Thymus (tissue), 11 donors: ENCODE data around the gene ALDH1L1. TPM values are rescaled to one million over a fixed set of nuclear protein-coding genes. Genes with fewer than 3 reads are reported as not detected.

Experiments used
- DNase-seq, 9 donors: peaks; one replicate each; pipeline ENCODE4 v3.0.0-alpha.2; 2013; ENCODE audit warnings: low spot score in 9 of 9, low read depth in 6 of 9, missing footprints in 1 of 9
- H3K27ac ChIP-seq, 2 donors: one replicate each; pipeline ENCODE4 v1.5.1; 2013; ENCODE audit warnings: control low read depth in 1 of 2, low read depth in 1 of 2, low read length in 1 of 2, mild to moderate bottlenecking in 1 of 2, moderate library complexity in 1 of 2
- H3K27me3 ChIP-seq, 2 donors: one replicate each; pipeline ENCODE4 v1.5.1; 2013; ENCODE audit warnings: low read length in 1 of 2; ENCODE audit not compliant: control insufficient read depth in 2 of 2, insufficient read depth in 1 of 2
- H3K36me3 ChIP-seq, 2 donors: one replicate each; pipeline ENCODE4 v1.5.1; 2013; ENCODE audit warnings: low read length in 1 of 2, mild to moderate bottlenecking in 1 of 2, moderate library complexity in 1 of 2; ENCODE audit not compliant: control insufficient read depth in 2 of 2, insufficient read depth in 2 of 2
- H3K4me1 ChIP-seq, 2 donors: one replicate each; pipeline ENCODE4 v1.5.1; 2013; ENCODE audit warnings: low read length in 2 of 2; ENCODE audit not compliant: control insufficient read depth in 2 of 2, insufficient read depth in 2 of 2
- H3K4me3 ChIP-seq, 2 donors: one replicate each; pipeline ENCODE4 v1.5.1; 2013; ENCODE audit warnings: low read length in 2 of 2, control low read depth in 1 of 2, mild to moderate bottlenecking in 1 of 2
- H3K9me3 ChIP-seq, 2 donors: one replicate each; pipeline ENCODE4 v1.5.1; 2013; ENCODE audit warnings: low read length in 1 of 2, mild to moderate bottlenecking in 1 of 2; ENCODE audit not compliant: control insufficient read depth in 2 of 2, insufficient read depth in 1 of 2
- WGBS: extraction: QIAGEN DNeasy Blood & Tissue Kit; methylation state at CpG from one replicate; pipeline ENCODE4 v1.1.7; 2013; 5-methylcytosine and 5-hydroxymethylcytosine counted together
- polyA plus RNA-seq: library from polyadenylated mRNA; stranded (reverse); fragments of 200-250 nt; gene quantifications from one replicate; pipeline ENCODE4 v1.2.3, GENCODE V29; 2013
- total RNA-seq: library from RNA; stranded (reverse); fragments of 120-200 nt; gene quantifications from one replicate; pipeline ENCODE4 v1.2.4, GENCODE V29; 2013
- donor health status: healthy.

The ALDH1L1 gene
- total and polyA plus RNA-seq, 2 donors: 0.85 to 15.6 TPM

DNA sequence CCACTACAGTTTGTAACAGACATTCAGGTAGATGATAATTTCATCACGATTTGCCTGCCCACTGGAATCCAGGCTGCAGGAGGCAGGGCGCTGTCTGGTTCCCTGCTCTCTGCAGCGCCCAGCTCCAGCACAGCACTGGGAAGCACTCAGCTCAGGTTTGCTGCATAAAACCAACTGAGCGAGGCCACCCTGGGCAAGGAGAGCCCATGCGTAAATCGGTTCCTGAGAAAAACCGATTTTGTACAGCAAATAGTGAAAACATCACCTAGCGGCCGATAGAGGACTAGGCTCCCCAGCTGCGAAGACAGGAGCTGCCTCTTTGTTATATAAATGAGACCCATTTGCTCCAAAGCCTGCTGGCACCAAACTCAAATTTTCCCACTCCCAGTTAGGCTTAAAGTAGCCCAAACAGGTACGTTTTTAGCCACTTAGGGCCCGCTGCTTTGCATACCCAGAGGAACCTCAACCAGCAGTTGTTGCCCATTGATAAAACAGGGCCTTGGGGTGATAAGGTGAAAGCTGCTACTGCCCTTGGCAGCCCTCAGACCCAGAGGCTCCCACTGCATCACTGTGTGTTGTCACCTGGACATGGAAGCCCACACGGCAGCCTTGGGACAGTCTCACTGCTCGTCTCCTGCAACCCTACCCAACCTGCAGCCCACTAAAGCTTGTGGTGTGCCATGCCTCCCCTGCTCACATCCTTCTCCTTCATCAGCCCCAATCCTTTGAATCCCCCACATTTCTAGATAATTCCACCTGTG is 47.5 kb downstream of the ALDH1L1 start:
- Histone ChIP-seq H3K4me1 (no peaks in the 10 kb centered on the region), H3K27me3 (peaks cover 0 to 15% of the 10 kb centered on the region in 2 donors), H3K4me3 (no peak overlapping the region), H3K27ac (no peak overlapping the region), H3K9me3 (no peaks in the 10 kb centered on the region), H3K36me3 (no peaks in the 10 kb centered on the region)
- WGBS: 88% methylated on average over 14 of the region's 14 CpGs
- no peak for DNase-seq

DNA sequence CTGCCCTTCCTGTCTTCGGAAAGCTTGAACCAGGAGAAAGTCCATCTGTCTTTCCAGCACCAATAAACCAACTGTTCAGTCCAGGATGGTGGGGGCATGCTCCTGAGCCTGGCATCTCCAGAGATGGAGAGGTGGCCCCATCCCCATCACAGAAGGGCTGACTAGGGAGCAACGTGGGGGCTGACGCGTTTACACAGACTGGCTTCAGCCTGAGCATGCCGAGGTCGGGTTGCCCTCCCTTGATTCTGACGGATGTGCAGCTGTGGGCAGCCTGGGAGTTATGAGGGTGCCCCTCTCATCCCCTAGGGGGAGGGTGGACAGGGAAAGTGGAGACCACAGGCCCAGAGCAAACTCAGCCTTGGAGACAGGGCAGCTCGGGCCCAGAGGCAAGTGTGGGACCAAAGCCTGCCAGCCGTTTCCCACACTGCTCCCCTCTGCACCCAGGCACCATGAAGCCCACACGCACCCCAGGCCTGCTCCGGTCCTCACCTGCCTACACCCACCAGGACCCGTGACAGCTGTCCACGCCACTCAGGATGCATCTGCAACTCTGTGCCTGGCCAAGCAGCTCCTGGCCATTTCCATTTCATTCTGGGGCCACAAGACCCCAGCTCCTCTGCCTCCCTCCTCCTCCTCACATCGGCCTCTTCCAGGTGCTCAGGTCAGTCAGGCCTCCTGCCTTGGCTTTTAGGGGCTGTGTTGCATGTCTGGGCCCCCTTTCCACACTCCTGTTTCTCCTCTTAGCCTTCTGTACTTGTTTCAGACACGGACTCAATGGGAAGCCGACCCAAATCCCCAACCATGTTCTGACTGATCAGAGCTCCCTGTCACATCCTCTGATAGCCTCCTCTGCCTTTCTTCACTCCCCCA is 48.3 kb downstream of the ALDH1L1 start:
- Histone ChIP-seq H3K9me3 (no peaks in the 10 kb centered on the region), H3K4me3 (no peak overlapping the region), H3K4me1 (no peaks in the 10 kb centered on the region), H3K27ac (no peak overlapping the region), H3K36me3 (no peaks in the 10 kb centered on the region), H3K27me3 (peaks cover 0 to 15% of the 10 kb centered on the region in 2 donors)
- DNase-seq: no peak
- WGBS: 89% methylated on average over 16 of the region's 16 CpGs

DNA sequence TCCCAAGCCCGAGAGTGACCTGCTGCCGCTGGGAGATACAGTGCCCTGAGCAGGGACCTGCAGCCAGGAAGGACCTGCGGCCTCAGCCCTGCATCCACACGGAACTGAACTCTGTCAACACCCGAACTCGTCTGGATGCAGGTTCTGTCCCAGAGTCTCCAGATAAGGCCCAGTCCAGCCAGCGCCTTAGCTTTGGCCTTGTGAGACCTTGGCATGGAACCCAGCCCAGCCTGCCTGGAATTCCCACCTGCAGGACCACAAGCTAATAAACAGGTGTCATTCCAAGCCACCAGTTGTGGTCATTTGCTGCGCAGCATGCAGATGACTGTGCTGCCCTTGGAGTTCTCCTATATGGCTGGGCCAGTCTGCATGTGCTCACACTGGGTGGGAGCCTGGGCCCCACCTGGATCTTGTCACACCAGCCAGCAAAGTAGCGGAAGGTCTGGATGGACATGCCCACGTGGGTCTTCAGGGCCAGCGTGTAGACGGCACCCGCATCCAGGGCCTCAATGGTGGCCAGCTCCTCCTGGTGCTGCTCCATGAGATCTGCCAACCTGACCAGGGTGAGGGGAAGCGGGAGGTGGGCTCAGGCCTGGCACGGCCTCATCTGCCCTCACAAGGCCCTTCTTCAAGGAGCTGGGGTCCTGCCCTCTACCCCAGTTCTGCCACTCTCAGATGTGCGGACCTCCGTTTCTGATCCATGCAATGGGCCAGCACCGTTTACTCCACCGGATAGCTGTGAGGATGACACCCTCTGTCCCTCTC is 49.2 kb downstream of the ALDH1L1 start:
- Histone ChIP-seq H3K27ac (no peak overlapping the region), H3K4me3 (no peak overlapping the region), H3K9me3 (no peaks in the 10 kb centered on the region), H3K4me1 (no peaks in the 10 kb centered on the region), H3K36me3 (no peaks in the 10 kb centered on the region), H3K27me3 (peaks cover 0 to 15% of the 10 kb centered on the region in 2 donors)
- 93% methylated on average over 19 of the region's 19 CpGs for WGBS
- DNase-seq: no peak

DNA sequence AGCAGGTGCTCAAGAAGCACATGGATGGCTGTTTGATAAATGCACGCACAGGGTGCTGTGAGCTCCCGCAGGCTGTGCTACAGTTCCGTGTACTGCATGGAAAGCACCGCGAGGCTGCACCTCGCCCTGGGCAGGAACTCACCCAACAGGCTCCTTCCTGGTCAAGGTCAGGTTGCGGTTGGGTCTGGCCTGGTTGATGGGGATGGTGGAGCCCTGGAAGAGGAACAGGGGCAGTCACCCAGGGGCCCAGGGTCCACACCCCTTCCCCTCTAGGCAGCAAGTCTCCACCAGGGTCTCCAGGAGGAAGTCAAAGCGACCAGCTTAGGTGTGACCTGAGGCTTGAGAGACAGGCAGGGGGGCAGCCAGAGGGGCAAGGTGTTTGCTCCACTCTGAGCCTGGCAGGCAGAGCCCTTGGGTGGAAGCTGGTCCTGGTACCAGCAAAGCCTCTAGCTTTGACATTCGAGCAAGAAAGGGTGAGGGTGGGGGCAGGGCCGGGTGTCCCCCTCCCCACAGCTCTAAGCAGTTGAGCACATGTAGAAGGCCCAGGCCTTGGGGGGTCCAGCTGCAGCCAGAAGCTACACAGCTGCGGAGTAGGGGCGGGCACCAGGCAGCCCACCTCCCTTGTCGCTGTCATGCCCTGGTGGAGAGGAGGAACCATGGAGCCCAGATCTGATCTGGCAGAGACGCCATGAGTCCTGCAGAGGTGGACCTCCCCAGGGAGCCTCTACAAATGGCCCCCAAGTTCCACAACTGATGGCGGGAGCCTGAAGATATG is 50.1 kb downstream of the ALDH1L1 start:
- Histone ChIP-seq H3K27ac (no peak overlapping the region), H3K27me3 (peaks cover 0 to 14% of the 10 kb centered on the region in 2 donors), H3K36me3 (no peaks in the 10 kb centered on the region), H3K4me3 (no peak overlapping the region), H3K9me3 (no peaks in the 10 kb centered on the region), H3K4me1 (no peaks in the 10 kb centered on the region)
- no peak for DNase-seq
- 71% methylated on average over 15 of the region's 15 CpGs for WGBS

DNA sequence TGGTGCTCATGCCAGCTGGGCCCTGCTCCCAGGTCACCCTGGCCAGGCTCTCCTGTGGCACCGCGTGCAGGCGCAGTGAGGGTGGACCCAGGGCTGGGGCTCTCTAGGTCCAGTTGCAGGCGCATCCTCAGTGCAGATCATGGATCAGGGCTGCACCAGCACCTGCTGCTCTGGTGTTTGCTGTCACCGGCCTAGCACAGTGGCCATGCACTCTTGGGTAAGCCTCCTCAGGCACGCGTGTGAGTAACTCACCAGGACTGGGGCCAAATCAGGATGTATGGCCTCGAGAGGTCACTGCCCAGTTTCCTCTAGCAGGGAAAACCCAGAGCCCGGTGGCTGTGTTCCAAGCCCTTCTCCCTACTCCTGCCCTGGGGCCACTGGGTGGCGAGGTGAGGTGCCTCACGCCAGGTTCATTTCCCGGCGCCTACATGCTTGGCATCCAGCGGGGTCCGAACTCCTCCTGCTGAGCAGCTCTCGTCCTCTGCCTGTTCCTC is 50.9 kb downstream of the ALDH1L1 start:
- Histone ChIP-seq H3K27ac (no peak overlapping the region), H3K27me3 (peaks cover 0 to 12% of the 10 kb centered on the region in 2 donors), H3K4me3 (no peak overlapping the region), H3K36me3 (no peaks in the 10 kb centered on the region), H3K4me1 (no peaks in the 10 kb centered on the region), H3K9me3 (no peaks in the 10 kb centered on the region)
- DNase-seq: no peak
- WGBS: 73% methylated on average over 16 of the region's 16 CpGs

DNA sequence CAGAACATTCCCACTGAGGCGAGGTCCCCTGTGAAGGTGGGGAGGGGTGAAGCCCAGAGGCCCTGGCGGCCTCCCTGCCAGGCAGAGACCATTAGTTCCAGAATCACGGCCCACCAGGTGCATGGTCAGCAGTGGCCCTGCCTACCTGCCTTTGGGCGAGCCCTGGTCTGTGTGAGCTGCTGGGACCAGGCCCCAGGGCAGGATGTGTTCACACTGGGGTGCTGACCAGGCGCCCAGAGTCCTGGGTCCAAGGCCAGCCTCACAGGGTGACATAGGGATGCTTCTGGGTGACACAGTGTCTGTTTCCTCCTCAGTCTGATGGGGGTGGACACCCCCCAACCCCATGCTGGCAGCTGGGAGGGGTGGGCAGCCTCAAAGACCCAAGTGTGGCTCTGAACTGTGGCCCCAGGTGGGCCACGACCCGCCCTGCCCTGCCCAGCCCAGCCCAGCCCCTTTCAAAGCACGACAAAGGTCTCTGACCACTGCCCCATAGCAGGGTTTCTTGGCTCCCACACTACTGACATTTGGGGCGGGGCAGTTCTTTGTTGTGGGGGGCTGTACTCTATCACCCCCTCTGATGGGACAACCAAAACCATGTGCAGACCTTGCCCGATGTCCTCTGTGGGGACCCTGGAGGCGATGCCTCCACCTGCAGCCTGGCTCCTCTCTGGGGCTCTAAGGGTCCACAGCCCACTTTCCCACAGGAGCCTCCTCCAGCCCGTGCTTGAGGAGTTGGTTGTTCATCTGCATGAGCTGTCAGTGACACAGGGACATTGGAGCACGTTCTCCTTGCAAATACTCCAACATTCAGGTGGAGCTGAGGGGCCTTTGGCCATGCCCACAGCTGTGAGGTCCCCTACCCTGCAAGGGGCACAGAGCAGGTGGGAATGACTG is 51.6 kb downstream of the ALDH1L1 start:
- no peak overlapping the region for H3K27ac ChIP-seq
- DNase-seq: no peak
- 93% methylated on average over 13 of the region's 13 CpGs for WGBS
- no peaks in the 10 kb centered on the region for H3K9me3 ChIP-seq
- no peaks in the 10 kb centered on the region for H3K4me1 ChIP-seq
- H3K27me3 ChIP-seq: peaks cover 0 to 14% of the 10 kb centered on the region in 2 donors
- no peak overlapping the region for H3K4me3 ChIP-seq
- H3K36me3 ChIP-seq: no peaks in the 10 kb centered on the region

DNA sequence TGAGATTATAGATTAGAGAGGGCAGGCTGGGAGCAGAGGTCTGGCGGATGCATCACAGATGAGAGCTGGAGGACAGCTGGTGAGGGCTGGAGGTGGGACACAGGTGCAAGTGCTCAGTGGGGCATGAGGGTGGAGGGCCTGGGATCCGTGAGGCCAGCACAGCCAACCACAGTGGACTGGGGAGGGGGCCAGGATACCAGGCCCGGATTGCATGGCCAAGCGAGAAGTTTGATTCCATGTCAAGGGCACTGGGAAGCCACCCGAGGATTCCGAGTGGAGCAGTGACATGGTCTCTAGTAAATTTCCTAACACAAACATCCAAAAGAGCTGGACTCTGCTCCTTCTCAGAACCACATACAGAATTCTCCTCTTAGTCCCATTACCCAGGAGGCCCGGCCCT is 52.5 kb downstream of the ALDH1L1 start:
- peaks cover 0 to 14% of the 10 kb centered on the region in 2 donors for H3K27me3 ChIP-seq
- no peak overlapping the region for H3K27ac ChIP-seq
- no peaks in the 10 kb centered on the region for H3K9me3 ChIP-seq
- no peaks in the 10 kb centered on the region for H3K4me1 ChIP-seq
- DNase-seq: no peak
- no peaks in the 10 kb centered on the region for H3K36me3 ChIP-seq
- no peak overlapping the region for H3K4me3 ChIP-seq
- 87% methylated on average over 7 of the region's 7 CpGs for WGBS

DNA sequence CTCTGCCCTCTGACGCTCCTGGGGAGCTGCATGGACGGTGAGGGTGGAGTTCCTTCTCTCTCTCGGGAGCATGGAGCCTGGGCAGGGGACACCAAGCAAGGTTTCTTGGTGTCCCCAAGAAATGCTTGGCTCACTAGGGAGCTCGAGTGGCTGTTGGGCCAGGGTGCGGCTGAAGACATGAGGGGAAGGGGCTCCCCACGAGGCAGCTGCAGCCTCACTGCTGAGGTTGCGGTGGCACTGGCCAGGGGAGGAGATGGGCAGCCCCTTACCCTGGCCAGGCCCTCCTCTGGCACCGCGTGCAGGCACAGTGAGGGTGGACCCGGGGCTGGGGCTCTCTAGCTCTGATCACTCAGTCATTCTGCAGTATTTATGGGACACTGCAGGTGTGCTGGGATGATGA is 52.9 kb downstream of the ALDH1L1 start:
- Histone ChIP-seq H3K4me1 (no peaks in the 10 kb centered on the region), H3K9me3 (no peaks in the 10 kb centered on the region), H3K36me3 (no peaks in the 10 kb centered on the region), H3K27ac (no peak overlapping the region), H3K4me3 (no peak overlapping the region), H3K27me3 (peaks cover 0 to 14% of the 10 kb centered on the region in 2 donors)
- DNase-seq: no peak
- 92% methylated on average over 10 of the region's 10 CpGs for WGBS
